Measurements from ENCODE around the gene AUP1.

AUP1 gene

GRCh38 chr2:74537140-74537539 is 7.6 kb upstream of the AUP1 start:
- no peak for TF ChIP-seq FOXP2 (optimal IDR thresholded peaks at IDR 0.05; ENCODE audit: borderline replicate concordance, extremely low read depth, extremely low read length, insufficient read depth)
- no peak for TF ChIP-seq SIN3A (IDR thresholded peaks at IDR 0.05; ENCODE audit: borderline replicate concordance, insufficient read depth, low read length)
- TF ChIP-seq TAF1 (IDR thresholded peaks at IDR 0.05; ENCODE audit: borderline replicate concordance, insufficient read depth, low read length): no peak
- no peak for TF ChIP-seq POLR2AphosphoS5 (IDR thresholded peaks at IDR 0.05; ENCODE audit: low read depth, low read length)
- no peak for TF ChIP-seq REST (IDR thresholded peaks at IDR 0.05; ENCODE audit: insufficient read depth in 1 of 2, low read depth in 2 of 2, low read length in 2 of 2)

DNA sequence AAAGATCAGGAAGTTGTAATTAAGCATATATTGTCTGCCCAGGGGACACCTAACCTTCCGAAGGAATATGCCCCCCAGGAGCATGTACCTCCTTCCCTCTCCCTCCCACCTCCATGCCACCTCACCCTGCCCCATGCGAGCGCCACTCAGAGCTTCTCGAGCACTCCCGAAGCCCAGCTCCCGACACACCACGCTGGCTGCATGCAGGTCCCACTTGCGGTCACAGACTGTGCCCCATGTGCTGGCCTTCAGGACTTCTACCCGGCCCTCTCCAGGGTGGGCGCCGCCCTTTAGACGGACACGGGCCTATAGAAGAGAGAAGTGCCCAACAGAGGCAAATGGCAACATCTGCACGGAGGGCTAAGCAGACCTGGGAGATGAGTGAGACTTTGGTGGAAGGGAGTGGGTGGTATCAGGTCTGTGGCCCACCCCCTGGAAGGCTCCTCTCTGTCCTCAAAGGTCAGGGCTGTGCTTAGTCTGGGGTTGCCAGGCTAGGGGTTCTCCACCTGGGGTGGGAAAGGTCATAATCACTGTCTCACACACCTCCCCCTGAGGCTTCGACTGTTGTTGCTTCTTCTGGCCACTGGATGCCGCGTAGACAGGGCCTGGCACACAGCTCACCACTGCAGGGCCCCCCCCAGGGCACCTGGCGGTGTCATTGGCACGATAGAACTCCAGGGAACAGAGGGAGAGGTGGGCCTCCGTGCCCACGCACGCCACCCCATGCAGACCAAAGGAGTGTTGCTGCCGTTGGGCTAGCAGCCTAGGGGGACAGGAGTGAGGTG is 6.9 kb upstream of the AUP1 start:
- TF ChIP-seq TAF1 (IDR thresholded peaks at IDR 0.05; ENCODE audit: borderline replicate concordance, insufficient read depth, low read length) (no peak), POLR2AphosphoS5 (IDR thresholded peaks at IDR 0.05; ENCODE audit: low read depth, low read length) (no peak), REST (IDR thresholded peaks at IDR 0.05; ENCODE audit: insufficient read depth in 1 of 2, low read depth in 2 of 2, low read length in 2 of 2) (no peak), FOXP2 (optimal IDR thresholded peaks at IDR 0.05; ENCODE audit: borderline replicate concordance, extremely low read depth, extremely low read length, insufficient read depth) (no peak), SIN3A (IDR thresholded peaks at IDR 0.05; ENCODE audit: borderline replicate concordance, insufficient read depth, low read length) (no peak)

GRCh38 chr2:74535440-74535965 is 6.0 kb upstream of the AUP1 start:
- TF ChIP-seq POLR2AphosphoS5 (IDR thresholded peaks at IDR 0.05; ENCODE audit: low read depth, low read length) (no peak), FOXP2 (optimal IDR thresholded peaks at IDR 0.05; ENCODE audit: borderline replicate concordance, extremely low read depth, extremely low read length, insufficient read depth) (no peak), SIN3A (IDR thresholded peaks at IDR 0.05; ENCODE audit: borderline replicate concordance, insufficient read depth, low read length) (no peak), TAF1 (IDR thresholded peaks at IDR 0.05; ENCODE audit: borderline replicate concordance, insufficient read depth, low read length) (no peak), REST (IDR thresholded peaks at IDR 0.05; ENCODE audit: insufficient read depth in 1 of 2, low read depth in 2 of 2, low read length in 2 of 2) (no peak)

- no peak for TF ChIP-seq FOXP2 (optimal IDR thresholded peaks at IDR 0.05; ENCODE audit: borderline replicate concordance, extremely low read depth, extremely low read length, insufficient read depth)
- TF ChIP-seq SIN3A (IDR thresholded peaks at IDR 0.05; ENCODE audit: borderline replicate concordance, insufficient read depth, low read length): no peak
- TF ChIP-seq TAF1 (IDR thresholded peaks at IDR 0.05; ENCODE audit: borderline replicate concordance, insufficient read depth, low read length): no peak
- TF ChIP-seq POLR2AphosphoS5 (IDR thresholded peaks at IDR 0.05; ENCODE audit: low read depth, low read length): no peak
- TF ChIP-seq REST (IDR thresholded peaks at IDR 0.05; ENCODE audit: insufficient read depth in 1 of 2, low read depth in 2 of 2, low read length in 2 of 2): no peak
Measured at GRCh38 chr2:74534411-74534810, 4.9 kb upstream of the AUP1 start.
